ENCODE data around the gene ZNF839.

DNA sequence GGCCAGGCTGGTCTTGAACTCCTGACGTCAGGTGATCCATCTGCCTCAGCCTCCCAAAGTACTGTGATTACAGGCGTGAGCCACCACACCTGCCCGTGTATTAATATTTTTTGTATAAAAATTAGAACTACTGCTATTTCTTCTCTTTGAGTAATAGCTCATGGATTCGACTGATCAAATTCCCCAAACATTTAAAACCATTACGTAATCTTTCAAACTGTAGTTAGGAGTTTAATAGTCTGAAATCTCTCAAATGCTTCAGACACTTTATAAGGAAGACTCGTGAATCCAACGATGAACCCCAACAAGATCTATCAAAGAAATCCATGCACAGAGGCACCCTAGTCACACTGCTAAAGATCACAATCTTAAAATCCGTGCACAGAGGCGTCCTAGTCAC, 59.3 kb downstream of the ZNF839 start:
- TF ChIP-seq, protein P1, sequence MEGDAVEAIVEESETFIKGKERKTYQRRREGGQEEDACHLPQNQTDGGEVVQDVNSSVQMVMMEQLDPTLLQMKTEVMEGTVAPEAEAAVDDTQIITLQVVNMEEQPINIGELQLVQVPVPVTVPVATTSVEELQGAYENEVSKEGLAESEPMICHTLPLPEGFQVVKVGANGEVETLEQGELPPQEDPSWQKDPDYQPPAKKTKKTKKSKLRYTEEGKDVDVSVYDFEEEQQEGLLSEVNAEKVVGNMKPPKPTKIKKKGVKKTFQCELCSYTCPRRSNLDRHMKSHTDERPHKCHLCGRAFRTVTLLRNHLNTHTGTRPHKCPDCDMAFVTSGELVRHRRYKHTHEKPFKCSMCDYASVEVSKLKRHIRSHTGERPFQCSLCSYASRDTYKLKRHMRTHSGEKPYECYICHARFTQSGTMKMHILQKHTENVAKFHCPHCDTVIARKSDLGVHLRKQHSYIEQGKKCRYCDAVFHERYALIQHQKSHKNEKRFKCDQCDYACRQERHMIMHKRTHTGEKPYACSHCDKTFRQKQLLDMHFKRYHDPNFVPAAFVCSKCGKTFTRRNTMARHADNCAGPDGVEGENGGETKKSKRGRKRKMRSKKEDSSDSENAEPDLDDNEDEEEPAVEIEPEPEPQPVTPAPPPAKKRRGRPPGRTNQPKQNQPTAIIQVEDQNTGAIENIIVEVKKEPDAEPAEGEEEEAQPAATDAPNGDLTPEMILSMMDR (IDR thresholded peaks at IDR 0.05), result no peak
- TF ChIP-seq, protein P2, sequence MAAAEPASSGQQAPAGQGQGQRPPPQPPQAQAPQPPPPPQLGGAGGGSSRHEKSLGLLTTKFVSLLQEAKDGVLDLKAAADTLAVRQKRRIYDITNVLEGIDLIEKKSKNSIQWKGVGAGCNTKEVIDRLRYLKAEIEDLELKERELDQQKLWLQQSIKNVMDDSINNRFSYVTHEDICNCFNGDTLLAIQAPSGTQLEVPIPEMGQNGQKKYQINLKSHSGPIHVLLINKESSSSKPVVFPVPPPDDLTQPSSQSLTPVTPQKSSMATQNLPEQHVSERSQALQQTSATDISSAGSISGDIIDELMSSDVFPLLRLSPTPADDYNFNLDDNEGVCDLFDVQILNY (CRISPR knock-in tag; IDR thresholded peaks at IDR 0.05), result no peak
- TF ChIP-seq, protein P3, sequence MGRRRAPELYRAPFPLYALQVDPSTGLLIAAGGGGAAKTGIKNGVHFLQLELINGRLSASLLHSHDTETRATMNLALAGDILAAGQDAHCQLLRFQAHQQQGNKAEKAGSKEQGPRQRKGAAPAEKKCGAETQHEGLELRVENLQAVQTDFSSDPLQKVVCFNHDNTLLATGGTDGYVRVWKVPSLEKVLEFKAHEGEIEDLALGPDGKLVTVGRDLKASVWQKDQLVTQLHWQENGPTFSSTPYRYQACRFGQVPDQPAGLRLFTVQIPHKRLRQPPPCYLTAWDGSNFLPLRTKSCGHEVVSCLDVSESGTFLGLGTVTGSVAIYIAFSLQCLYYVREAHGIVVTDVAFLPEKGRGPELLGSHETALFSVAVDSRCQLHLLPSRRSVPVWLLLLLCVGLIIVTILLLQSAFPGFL (CRISPR knock-in tag; IDR thresholded peaks at IDR 0.05; ENCODE audit: borderline replicate concordance), result no peak
- no peak for TF ChIP-seq TEAD4 (CRISPR knock-in tag; IDR thresholded peaks at IDR 0.05)
- TF ChIP-seq, protein P4, sequence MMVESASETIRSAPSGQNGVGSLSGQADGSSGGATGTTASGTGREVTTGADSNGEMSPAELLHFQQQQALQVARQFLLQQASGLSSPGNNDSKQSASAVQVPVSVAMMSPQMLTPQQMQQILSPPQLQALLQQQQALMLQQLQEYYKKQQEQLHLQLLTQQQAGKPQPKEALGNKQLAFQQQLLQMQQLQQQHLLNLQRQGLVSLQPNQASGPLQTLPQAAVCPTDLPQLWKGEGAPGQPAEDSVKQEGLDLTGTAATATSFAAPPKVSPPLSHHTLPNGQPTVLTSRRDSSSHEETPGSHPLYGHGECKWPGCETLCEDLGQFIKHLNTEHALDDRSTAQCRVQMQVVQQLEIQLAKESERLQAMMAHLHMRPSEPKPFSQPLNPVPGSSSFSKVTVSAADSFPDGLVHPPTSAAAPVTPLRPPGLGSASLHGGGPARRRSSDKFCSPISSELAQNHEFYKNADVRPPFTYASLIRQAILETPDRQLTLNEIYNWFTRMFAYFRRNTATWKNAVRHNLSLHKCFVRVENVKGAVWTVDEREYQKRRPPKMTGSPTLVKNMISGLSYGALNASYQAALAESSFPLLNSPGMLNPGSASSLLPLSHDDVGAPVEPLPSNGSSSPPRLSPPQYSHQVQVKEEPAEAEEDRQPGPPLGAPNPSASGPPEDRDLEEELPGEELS (CRISPR knock-in tag; IDR thresholded peaks at IDR 0.05), result no peak
- no peak for TF ChIP-seq ZNF317 (CRISPR knock-in tag; IDR thresholded peaks at IDR 0.05; ENCODE audit: borderline replicate concordance, low read depth)
- no peak for TF ChIP-seq MYBL2 (CRISPR knock-in tag; IDR thresholded peaks at IDR 0.05)
- TF ChIP-seq JUN (CRISPR knock-in tag; IDR thresholded peaks at IDR 0.05), result no peak
- no peak for TF ChIP-seq NR2C2 (CRISPR knock-in tag; IDR thresholded peaks at IDR 0.05)
- TF ChIP-seq NFYB (CRISPR knock-in tag; conservative IDR thresholded peaks at IDR 0.05; ENCODE audit: low read depth), result no peak
- TF ChIP-seq, protein P5, sequence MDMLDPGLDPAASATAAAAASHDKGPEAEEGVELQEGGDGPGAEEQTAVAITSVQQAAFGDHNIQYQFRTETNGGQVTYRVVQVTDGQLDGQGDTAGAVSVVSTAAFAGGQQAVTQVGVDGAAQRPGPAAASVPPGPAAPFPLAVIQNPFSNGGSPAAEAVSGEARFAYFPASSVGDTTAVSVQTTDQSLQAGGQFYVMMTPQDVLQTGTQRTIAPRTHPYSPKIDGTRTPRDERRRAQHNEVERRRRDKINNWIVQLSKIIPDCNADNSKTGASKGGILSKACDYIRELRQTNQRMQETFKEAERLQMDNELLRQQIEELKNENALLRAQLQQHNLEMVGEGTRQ (CRISPR knock-in tag; IDR thresholded peaks at IDR 0.05), result no peak
- no peak for TF ChIP-seq ZNF263 (CRISPR knock-in tag; IDR thresholded peaks at IDR 0.05; ENCODE audit: low read depth)
- no peak for TF ChIP-seq CREB1 (CRISPR knock-in tag; IDR thresholded peaks at IDR 0.05)

Measured in WTC11 (cell line).